Endothelial cell of umbilical vein (primary cell): ENCODE results near the gene SLC5A6. TPM values are rescaled to one million over a fixed set of nuclear protein-coding genes. Genes with fewer than 3 reads are reported as not detected.

Experiments used
- BruUV-seq: library from RNA; stranded (reverse); fragments of 400-500 nt; replicated peaks from 2 replicates; lab custom pipeline; 2021; lab: Mats Ljungman, UMichigan
- CTCF ChIA-PET: fragments of 300-600, 350-600 bp; sonication (Branson Sonifier 250); formaldehyde crosslinking; loops from one replicate; lab custom pipeline; 2021; ENCODE audit warnings: antibody characterized with exemption, inconsistent platforms; lab: Charles Lee
- POLR2A ChIA-PET: fragments of 300-600, 350-600 bp; sonication (Branson Sonifier 250); formaldehyde crosslinking; loops from one replicate; lab custom pipeline; 2021; ENCODE audit warnings: antibody characterized with exemption, inconsistent platforms; lab: Charles Lee
- DNase-seq: peaks from one replicate; pipeline ENCODE4 v3.0.0-alpha.2; 2011; ENCODE audit warnings: low read depth, low spot score
- FAIRE-seq: peaks from 2 replicates; lab custom pipeline; 2011; peaks lifted over from hg19 to GRCh38; lab: Jason Lieb, UNC
- H2AFZ ChIP-seq: 2 replicates; pipeline ENCODE4 v1.6.0; 2012; ENCODE audit warnings: low read depth, low read length, control low read depth, inconsistent platforms
- H3K27ac ChIP-seq: 2 replicates; pipeline ENCODE4 v1.5.1; 2011; ENCODE audit warnings: low read depth, mild to moderate bottlenecking, control low read depth, low read length, moderate library complexity; ENCODE audit not compliant: insufficient read depth
- H3K27me3 ChIP-seq, 2 experiments: 2 replicates each; pipeline versions ENCODE4 v1.6.0 to v1.6.1; 2011; ENCODE audit warnings: low read length in 2 of 2, mixed read lengths in 1 of 2; ENCODE audit not compliant: control insufficient read depth in 2 of 2, insufficient read depth in 2 of 2
- H3K36me3 ChIP-seq, 2 experiments: 2 replicates in 1 of 2; 3 replicates in 1 of 2; pipeline ENCODE4 v1.5.1; 2011; ENCODE audit warnings: low read length in 2 of 2, mild to moderate bottlenecking in 1 of 2, moderate library complexity in 1 of 2; ENCODE audit not compliant: control insufficient read depth in 2 of 2, insufficient read depth in 2 of 2; ENCODE audit errors: extremely low read depth in 1 of 2
- H3K4me1 ChIP-seq: 3 replicates; pipeline ENCODE4 v1.5.1; 2011; ENCODE audit warnings: mild to moderate bottlenecking, low read length; ENCODE audit not compliant: control insufficient read depth, insufficient read depth; ENCODE audit errors: extremely low read depth
- H3K4me2 ChIP-seq: 2 replicates; pipeline ENCODE4 v1.6.1; 2011; ENCODE audit warnings: low read length, control low read depth, mixed read lengths; ENCODE audit not compliant: insufficient read depth
- H3K4me3 ChIP-seq, 3 experiments: fragments of 200-600 bp in 1 of 3; sonication (generic), shearing (Covaris generic) in 1 of 3; replicated peaks in 1 of 3; 2 replicates each; pipeline ENCODE4 v1.5.1; 2011 to 2016; ENCODE audit warnings: control low read depth in 3 of 3, low read length in 3 of 3, mild to moderate bottlenecking in 2 of 3, inconsistent platforms in 1 of 3, low read depth in 1 of 3, moderate library complexity in 1 of 3; ENCODE audit not compliant: insufficient read depth in 1 of 3
- H3K79me2 ChIP-seq: 2 replicates; pipeline ENCODE4 v1.6.0; 2012; ENCODE audit warnings: low read length, inconsistent platforms; ENCODE audit not compliant: control insufficient read depth, insufficient read depth
- H3K9ac ChIP-seq: replicated peaks from 2 replicates; pipeline ENCODE3; 2011; ENCODE audit warnings: low read length, control low read depth; ENCODE audit not compliant: insufficient read depth; ENCODE audit errors: extremely low read depth
- H3K9me1 ChIP-seq: replicated peaks from 3 replicates; pipeline ENCODE4 v1.6.0; 2011; ENCODE audit warnings: mild to moderate bottlenecking, low read length; ENCODE audit not compliant: control insufficient read depth, insufficient read depth; ENCODE audit errors: extremely low read depth
- H3K9me3 ChIP-seq: replicated peaks from 2 replicates; pipeline ENCODE4 v1.5.1; 2012; ENCODE audit warnings: low read length, inconsistent platforms; ENCODE audit not compliant: control insufficient read depth, insufficient read depth
- H4K20me1 ChIP-seq: replicated peaks from 2 replicates; pipeline ENCODE3; 2011; ENCODE audit warnings: mild to moderate bottlenecking, low read length; ENCODE audit not compliant: control insufficient read depth, insufficient read depth; ENCODE audit errors: extremely low read depth
- EZH2 ChIP-seq: IDR thresholded peaks from 2 replicates; pipeline ENCODE4 v1.6.1; 2012; ENCODE audit warnings: borderline replicate concordance, low read depth, mild to moderate bottlenecking, moderate library complexity, low read length, inconsistent platforms; ENCODE audit not compliant: severe bottlenecking
- FOS ChIP-seq: IDR thresholded peaks from 2 replicates; pipeline ENCODE4 v1.6.1; 2011; ENCODE audit warnings: mild to moderate bottlenecking, low read length, moderate library complexity, borderline replicate concordance; ENCODE audit not compliant: insufficient read depth
- GATA2 ChIP-seq: IDR thresholded peaks from 2 replicates; pipeline ENCODE4 v1.7.0; 2011; ENCODE audit warnings: low read depth, mild to moderate bottlenecking, moderate library complexity, mixed read lengths, low read length; ENCODE audit not compliant: insufficient read length, insufficient read depth
- JUN ChIP-seq: IDR thresholded peaks from 2 replicates; pipeline ENCODE4 v1.6.1; 2011; ENCODE audit warnings: borderline replicate concordance, low read depth; ENCODE audit not compliant: insufficient read length, insufficient read depth
- MYC ChIP-seq: IDR thresholded peaks from one replicate; pipeline ENCODE4 v1.6.1; 2011; ENCODE audit warnings: mild to moderate bottlenecking, low read depth, low read length
- POLR2A ChIP-seq: IDR thresholded peaks from 2 replicates; pipeline ENCODE4 v1.6.1; 2012; ENCODE audit warnings: low read depth, mild to moderate bottlenecking, control low read depth, low read length
- POLR2AphosphoS5 ChIP-seq: IDR thresholded peaks from 2 replicates; pipeline ENCODE4 v1.6.1; 2012; ENCODE audit warnings: low read depth, mild to moderate bottlenecking, control low read depth, low read length, moderate library complexity; ENCODE audit not compliant: insufficient read depth
- dilution Hi-C: fragments of 300-500 bp; cut with MboI; formaldehyde crosslinking; loops from one replicate; pipeline ENCODE4 v1.15.0; 2019; ENCODE audit warnings: low sequenced_read_pairs; ENCODE audit not compliant: extremely low pct_ligation_motif_present
- intact Hi-C: fragments of 100-400 bp; cut with micrococcal nuclease; formaldehyde crosslinking; loops from one replicate; pipeline ENCODE4 v1.10.0; 2022
- polyA plus RNA-seq, 4 experiments: library from polyadenylated mRNA; depleted of rRNA in 3 of 4; stranded (reverse) in 3 of 4; unstranded in 1 of 4; fragments of >200 nt; gene quantifications; 2 replicates each; pipeline versions ENCODE4 v1.2.1 to v1.2.3, GENCODE V29; 2011 to 2012; ENCODE audit warnings: missing spikeins in 1 of 4
- total RNA-seq: library from RNA; stranded (reverse); gene quantifications from 2 replicates; pipeline ENCODE4 v1.2.3, GENCODE V29; 2021
- TF ChIP-seq, protein P1 (sequence below), 2 donors: IDR thresholded peaks; 1 replicate in 1 of 2; 2 replicates in 1 of 2; pipeline ENCODE4 v1.5.1; 2011; ENCODE audit warnings: low read length in 2 of 2, mild to moderate bottlenecking in 2 of 2, moderate library complexity in 2 of 2, control low read depth in 1 of 2, inconsistent platforms in 1 of 2, low read depth in 1 of 2; ENCODE audit not compliant: insufficient read depth in 1 of 2; ENCODE audit errors: extremely low read depth in 1 of 2
- TF ChIP-seq, protein P2 (sequence below): IDR thresholded peaks from 2 replicates; pipeline ENCODE4 v1.6.1; 2011; ENCODE audit not compliant: insufficient read depth, insufficient read length

SLC5A6 gene
- total and polyA plus RNA-seq, 2 donors (not counting 3 experiments of a cell fraction or from before 2014, with no cell fraction given) = 52.0 to 92.5 TPM

DNA sequence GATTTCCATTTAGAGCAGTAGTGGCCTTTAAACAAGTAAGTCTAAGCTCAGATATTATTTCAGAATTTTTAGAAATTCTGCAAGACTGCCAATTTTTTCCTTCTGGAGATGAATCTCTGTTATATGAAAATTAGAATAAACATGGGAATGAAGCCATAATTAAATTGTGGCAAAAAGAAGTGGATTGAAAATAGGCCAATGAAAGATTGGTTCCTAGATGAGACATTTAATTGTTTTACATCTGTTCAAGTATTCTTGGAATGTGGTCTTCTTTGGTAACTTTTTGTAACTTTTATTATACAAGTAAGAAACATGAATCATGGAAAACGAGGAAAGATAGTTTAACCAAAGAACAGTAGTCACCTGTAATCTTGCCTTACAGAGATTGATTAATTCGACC is 15.4 kb upstream of the SLC5A6 start:
- no peak overlapping the region for H3K27ac ChIP-seq
- H3K4me3 ChIP-seq = no peak overlapping the region
- H3K9me1 ChIP-seq = no peaks in the 10 kb centered on the region
- ChIA-PET CTCF (interaction anchor here (1.4 to 1.9 kb wide), 2 partner anchors 8 to 52 kb away, joined by 4 to 7 read pairs; no protein-coding TSS in a partner anchor), POLR2A (no interaction called here)
- H3K4me1 ChIP-seq = no peaks in the 10 kb centered on the region
- no peak overlapping the region for H3K4me2 ChIP-seq
- dilution Hi-C loops = no loop called here
- H4K20me1 ChIP-seq = no peaks in the 10 kb centered on the region
- H3K9ac ChIP-seq = no peak overlapping the region
- no peaks in the 10 kb centered on the region for H3K27me3 ChIP-seq
- H3K36me3 ChIP-seq = peaks cover 34 to 46% of the 10 kb centered on the region in 2 experiments
- no peak for DNase-seq
- FAIRE-seq = no peak
- H2AFZ ChIP-seq = no peak overlapping the region
- intact Hi-C loops = no loop called here
- TF ChIP-seq POLR2AphosphoS5 (no peak), JUN (no peak), GATA2 (no peak), FOS (no peak), MYC (no peak), EZH2 (no peak), POLR2A (no peak)
- TF ChIP-seq, protein P1, sequence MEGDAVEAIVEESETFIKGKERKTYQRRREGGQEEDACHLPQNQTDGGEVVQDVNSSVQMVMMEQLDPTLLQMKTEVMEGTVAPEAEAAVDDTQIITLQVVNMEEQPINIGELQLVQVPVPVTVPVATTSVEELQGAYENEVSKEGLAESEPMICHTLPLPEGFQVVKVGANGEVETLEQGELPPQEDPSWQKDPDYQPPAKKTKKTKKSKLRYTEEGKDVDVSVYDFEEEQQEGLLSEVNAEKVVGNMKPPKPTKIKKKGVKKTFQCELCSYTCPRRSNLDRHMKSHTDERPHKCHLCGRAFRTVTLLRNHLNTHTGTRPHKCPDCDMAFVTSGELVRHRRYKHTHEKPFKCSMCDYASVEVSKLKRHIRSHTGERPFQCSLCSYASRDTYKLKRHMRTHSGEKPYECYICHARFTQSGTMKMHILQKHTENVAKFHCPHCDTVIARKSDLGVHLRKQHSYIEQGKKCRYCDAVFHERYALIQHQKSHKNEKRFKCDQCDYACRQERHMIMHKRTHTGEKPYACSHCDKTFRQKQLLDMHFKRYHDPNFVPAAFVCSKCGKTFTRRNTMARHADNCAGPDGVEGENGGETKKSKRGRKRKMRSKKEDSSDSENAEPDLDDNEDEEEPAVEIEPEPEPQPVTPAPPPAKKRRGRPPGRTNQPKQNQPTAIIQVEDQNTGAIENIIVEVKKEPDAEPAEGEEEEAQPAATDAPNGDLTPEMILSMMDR (IDR thresholded peaks at IDR 0.05; ENCODE audit: extremely low read depth in 1 of 2, insufficient read depth in 1 of 2, low read depth in 1 of 2, low read length in 2 of 2) = no peak
- TF ChIP-seq, protein P2, sequence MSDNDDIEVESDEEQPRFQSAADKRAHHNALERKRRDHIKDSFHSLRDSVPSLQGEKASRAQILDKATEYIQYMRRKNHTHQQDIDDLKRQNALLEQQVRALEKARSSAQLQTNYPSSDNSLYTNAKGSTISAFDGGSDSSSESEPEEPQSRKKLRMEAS = no peak
- no peaks in the 10 kb centered on the region for H3K9me3 ChIP-seq
- H3K79me2 ChIP-seq = no peaks in the 10 kb centered on the region
- no TSS peak for BruUV-seq
